NT2/D1 (cell line): Measurements from ENCODE around the gene EML4.

ENCODE experiments used
- SUZ12 ChIP-seq: IDR thresholded peaks from 2 replicates; pipeline ENCODE4 v1.6.1; 2011; ENCODE audit not compliant: insufficient read length, insufficient read depth; ENCODE audit errors: extremely low read depth
- YY1 ChIP-seq: IDR thresholded peaks from 2 replicates; pipeline ENCODE4 v1.6.1; 2011; ENCODE audit not compliant: insufficient read length, insufficient read depth
- ZNF274 ChIP-seq: IDR thresholded peaks from 2 replicates; pipeline ENCODE4 v1.6.1; 2011; ENCODE audit warnings: mild to moderate bottlenecking, low read depth, low read length

- no peak for TF ChIP-seq SUZ12
- TF ChIP-seq ZNF274: no peak
- no peak for TF ChIP-seq YY1
These were observed 81.8 kb downstream of the EML4 start for GRCh38 chr2:42250925-42251324.
